Renal cortex interstitium (tissue), 11 donors: Measurements from ENCODE around the gene ADAMTS7. TPM values are rescaled to one million over a fixed set of nuclear protein-coding genes. Genes with fewer than 3 reads are reported as not detected.
"Not testable (repeated sequence)": the region's sequence is repeated elsewhere in the genome, so short reads cannot be mapped to it uniquely, and the experiment has no call there.

Source experiments
- DNase-seq, 11 donors: peaks; one replicate each; pipeline ENCODE4 v3.0.0-alpha.2; 2013; ENCODE audit warnings: low read depth in 9 of 11, low spot score in 4 of 11; ENCODE audit errors: extremely low read depth in 1 of 11
- polyA plus RNA-seq, 3 donors: library from polyadenylated mRNA; unstranded; fragments of 120-200 nt; gene quantifications; one replicate each; pipeline ENCODE4 v1.2.1, GENCODE V29; 2013; ENCODE audit not compliant: insufficient read length in 3 of 3

Gene ADAMTS7
- polyA plus RNA-seq, 3 donors = 21.2 to 35.7 (median 33.1) TPM

DNA sequence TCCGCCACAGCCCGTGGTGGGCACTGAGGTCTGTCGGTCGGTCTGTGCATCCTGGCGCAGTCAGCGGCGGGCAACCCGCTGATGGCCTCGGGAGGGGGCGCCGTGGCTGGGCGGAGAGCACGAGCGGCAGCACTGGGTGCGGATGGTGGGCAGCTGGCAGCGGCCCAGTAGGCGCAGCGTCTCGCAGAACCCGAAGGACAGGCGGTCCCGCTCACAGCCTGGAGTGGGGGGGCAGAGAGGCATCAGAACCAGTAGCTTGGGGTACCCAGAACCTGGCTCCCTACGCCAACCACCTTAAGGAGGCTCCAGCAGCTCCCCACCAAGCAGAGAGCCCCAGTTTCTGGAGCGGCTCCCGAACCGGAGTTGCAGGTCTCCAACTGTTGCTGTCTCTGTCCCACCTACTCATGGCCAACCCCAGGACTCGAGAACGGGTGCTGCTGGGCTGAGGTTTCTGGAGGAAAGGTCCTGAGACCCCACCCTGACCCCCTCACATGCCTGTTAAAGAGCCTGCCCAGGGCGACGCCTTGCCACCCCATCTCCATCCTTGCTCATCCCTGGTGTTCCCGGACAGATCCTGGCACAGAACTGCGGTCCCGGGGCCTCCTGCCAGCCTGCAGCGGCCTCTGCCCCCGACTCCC is 51.8 kb downstream of the ADAMTS7 start:
- DNase-seq = not testable (repeated sequence)

DNA sequence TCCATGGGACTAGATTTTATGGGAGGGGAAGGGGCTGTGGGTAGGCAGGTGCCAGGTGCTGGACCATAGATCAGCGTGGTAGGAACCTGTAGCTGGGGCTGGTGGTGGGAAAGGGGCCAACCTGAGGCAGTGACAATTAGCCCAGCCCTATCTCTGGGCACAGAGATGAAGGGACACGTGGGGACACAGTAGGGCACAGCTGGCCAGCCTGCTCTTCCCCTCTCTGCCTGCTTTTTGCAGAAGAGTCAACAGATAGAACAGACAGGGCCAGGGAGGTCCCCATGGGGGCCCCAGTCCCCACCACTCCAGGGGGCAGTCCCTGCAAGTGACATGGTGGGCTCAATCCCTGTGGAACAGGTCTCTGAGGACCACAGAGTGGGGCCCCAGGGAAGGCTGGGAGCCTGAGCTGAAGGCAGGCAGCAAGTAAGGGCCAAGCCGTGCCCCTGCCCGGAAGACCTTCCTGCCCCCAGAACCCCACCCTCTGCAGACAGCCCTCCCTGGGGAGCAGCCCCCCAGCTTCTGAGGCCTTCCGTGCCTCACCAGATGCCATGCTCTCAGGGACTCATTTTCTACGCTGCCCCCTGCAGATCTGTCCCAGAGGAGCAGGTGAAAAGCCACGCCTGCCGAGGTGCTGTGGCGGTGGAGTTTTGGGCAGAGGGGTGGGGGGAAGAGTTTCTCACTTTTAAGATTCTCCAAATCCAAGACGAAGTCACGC is 52.6 kb downstream of the ADAMTS7 start:
- DNase-seq = not testable (repeated sequence)

DNA sequence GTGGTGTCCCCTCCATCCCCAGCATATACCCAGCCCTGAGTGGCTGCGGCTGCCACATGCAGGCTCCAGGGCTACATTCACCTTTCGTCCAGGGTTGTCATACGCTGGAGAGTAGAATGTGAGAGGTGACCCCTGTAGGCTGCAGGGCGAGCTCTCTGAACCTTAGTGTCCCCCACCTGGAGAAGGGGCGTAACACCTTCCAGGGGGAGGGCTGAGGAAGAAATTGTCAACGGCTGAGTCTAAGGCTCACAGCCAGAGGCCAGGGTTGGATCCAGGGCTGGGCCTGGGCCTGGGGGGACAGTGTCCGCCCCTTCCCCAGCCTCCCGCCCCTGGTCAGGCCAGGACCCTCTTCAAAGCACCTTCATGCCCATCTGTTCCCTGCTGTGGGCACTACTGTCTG is 53.2 kb downstream of the ADAMTS7 start:
- not testable (repeated sequence) for DNase-seq

DNA sequence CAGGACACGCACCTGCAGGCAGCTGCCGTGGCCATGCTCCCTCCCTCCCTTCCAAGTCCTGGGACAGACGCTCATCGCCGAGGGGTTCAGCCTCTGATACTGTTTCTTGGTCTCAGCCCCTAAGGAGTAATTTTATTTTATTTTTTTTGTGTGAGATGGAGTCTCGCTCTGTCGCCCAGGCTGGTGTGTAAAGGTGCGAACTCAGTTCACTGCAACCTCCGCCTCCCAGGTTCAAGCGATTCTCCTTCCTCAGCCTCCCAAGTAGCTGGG is 53.7 kb downstream of the ADAMTS7 start:
- DNase-seq = no peak

DNA sequence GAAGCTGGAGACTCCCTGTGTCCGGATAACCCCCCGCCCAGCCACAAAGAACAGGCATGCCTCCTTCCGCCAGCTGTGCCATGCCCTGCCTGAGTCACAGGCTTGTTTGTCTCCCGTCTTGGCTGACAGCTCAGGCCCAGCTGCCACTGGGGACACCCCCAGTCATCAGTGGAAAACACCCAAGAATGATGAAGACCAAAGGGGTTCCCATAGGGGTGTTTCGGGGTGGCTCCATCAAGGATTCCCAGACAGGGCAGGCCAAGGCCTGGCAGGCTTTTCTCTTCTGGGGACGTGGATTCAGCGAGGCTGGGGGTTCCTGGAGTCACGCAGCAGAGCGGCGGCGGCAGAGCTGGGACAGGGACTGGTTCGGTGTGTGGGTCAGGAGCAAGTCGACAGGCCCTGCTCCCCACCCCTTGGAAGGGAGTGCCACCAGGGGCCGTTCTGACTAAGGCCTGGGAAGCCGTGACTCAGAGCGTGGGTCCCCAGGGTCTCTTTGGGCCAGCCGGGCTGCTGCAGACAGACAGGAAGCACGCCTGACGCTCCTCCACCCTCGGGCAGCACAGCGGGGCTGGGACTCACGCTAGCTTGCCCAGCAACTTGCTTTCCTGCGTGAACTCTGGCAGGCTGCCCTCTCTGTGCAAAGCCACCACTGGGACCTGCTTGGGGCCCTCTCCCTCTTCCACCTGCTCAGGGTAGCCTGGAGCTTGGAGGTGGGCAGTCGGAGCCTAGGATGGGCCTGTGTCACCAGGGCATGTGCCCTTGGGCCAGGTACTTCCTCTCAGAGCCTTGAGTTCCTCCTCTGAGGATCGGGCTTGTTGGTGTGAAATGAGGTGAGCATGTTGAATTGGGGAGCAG is 54.3 kb downstream of the ADAMTS7 start:
- not testable (repeated sequence) for DNase-seq

DNA sequence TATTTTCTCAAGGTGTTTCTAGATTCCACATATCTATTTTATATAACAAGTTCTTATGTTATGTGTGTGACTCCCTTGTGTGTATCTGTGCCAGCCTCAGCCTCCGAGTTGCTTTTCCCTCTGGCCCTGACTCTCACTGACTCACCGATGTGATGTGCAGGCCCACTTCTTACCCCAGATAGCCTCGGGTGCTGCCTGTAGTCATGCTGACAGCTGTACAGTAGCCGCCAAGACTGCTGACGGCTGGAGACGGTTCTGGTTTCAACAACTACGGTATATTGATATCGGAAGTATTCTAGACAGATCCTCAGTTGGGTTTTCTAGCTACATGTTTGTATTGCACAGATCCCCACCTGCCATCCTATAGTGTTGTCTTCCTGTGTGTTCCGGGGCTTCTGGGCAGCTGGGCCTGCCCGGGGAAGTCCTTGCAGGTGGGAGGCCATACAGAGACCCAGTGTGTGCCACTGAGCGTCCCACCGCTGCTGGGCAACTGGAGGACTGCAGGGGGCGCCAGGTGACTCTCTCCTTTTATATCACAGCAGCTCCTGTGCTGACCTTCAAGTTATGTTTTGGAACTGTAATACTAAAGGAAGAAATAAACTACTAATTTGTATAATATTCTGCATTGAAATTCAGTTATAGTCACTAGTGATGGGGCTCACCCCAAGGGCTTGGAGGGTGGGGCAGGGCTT is 55.2 kb downstream of the ADAMTS7 start:
- not testable (repeated sequence) for DNase-seq

DNA sequence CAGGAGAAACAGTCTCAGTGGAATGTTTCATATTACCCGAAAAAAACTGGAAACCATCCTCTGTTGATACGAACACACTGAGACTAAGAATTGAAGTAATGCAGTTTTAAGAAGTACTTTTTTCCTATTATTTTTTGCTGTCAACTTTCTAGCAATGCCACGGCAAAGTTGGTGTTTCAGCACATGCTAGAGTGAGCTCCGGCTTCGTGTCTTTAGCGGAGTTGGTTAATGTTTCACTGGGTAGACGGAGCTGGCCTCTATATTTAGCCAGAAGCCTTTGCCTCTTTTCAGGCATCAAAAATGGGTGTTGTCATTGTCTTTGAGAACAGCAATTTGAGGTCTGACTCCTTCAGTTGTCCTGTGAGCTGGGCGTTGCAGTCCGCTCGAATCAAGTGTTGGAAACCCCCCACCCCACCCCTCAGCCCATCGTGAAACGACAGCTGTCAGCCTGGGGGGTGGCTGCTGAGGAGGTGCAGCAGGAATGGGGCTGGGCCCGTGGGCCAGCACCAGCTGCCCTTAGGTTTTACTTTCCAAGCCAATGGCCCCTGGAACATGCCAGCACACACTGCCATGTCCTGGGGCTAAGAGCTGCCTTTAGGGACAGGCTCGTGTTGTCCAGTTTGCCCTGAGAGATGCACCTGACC is 56.5 kb downstream of the ADAMTS7 start:
- DNase-seq = peak in 2 of 11 donors; percentile 15 to 24

DNA sequence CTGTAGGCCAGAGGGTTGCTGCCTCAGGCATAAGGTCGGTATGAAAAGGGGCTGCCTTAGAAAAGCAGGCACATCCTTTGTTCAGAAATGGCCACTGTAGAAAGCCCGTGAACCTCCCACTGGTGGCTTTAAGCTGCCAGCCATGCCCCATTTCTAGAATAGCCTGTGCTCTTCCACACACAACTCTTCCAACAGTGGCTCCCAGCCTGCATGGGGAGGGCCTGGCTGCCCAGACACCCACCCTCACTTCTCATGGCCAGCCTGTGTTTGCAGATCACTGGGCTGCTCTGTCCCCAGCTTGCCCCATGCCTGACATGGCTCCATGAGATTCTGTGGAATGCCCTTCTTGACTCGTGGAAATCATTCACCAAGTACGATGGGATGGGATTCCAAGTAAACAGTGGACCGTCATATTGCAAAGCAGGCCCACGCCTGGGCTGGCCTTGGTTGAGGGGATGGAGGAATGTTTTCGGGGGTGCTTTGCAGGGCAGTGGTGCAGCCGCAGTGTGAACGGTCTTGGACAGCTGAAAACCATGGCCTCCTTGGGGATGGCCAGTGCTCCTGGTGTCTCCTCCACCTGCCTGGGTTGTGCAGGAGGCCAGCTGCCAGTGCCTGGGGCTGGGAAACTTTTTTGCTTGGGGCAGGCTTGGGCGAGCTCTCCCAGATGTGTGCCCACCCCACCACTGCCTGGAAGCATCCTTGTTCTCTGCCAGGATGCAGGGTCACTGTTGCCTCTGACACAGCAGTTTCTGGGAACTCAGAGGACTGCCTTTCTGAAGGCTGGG is 57.3 kb downstream of the ADAMTS7 start:
- not testable (repeated sequence) for DNase-seq

DNA sequence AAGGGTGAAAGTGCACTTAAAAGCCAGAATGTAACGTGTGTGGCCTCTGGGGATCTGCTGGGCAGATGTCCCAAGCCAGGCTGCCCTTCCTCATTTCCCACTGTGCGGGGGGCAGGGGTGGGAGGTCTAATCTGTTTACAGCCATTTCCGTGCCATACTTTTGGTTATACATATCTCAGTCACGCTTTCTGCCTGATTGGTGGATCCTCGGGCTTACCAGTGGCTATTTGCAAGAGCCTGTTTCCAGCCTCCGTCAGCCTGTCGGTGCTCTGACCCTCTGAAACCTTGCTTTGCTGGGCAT is 58.0 kb downstream of the ADAMTS7 start:
- DNase-seq = not testable (repeated sequence)

DNA sequence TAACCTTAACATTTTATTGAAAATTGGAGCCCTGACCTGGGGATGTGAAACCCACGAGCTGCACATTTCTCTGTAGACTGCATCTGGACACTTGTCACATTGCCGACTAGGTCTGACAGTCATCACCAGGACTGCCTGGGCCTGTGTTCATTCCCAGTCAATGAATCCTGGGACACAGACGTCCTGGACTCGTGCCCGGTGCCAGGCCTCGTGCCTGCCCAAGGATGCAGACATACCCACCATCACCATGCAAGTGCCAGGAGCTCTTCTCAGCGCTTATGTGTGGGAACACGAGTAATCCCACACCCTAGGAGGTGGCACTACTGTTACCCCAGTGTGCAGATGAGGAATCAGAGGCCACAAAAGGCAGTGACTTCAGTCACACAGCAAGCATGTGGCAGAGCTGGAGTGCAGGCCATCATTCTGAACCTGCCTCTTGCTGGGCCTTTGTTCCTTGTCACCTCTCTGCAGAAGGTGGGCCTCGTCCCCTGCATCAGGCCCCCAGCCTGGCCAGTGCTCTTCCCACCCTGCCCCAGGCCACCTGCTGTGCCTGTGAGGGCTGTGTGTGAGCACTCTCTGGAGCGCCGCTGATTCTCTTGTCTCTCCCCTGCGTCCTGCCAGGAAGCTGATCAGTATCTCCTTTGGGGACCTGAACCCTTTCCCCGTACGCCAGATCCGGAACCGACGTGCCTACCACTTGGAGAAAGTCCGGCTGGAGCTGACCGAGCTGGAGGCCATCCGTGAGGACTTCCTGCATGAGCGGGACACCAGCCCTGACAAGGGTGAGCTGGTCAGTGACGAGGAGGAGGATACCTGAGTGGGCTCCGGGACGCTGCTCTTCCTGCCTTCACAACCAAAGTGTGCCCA is 58.5 kb downstream of the ADAMTS7 start:
- no peak for DNase-seq

DNA sequence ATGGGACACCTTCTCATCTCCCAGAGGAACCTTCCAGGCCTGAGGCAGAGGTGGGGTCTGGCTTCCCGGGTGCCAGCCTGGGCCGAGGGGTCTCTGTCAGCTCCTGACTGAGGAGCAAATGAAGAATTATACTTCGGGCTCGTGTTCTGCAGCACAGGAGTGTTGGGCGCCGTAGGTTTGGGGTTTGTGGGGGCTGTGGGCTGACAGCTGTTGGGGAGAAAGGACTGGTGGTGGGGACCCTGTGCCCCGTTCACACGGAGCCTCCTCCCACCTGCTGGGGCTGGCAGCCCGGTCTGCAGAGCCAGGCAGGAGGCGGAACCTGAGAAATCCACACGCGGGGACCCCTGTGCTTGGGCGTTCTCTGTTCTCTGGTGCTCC is 59.7 kb downstream of the ADAMTS7 start:
- DNase-seq = no peak

DNA sequence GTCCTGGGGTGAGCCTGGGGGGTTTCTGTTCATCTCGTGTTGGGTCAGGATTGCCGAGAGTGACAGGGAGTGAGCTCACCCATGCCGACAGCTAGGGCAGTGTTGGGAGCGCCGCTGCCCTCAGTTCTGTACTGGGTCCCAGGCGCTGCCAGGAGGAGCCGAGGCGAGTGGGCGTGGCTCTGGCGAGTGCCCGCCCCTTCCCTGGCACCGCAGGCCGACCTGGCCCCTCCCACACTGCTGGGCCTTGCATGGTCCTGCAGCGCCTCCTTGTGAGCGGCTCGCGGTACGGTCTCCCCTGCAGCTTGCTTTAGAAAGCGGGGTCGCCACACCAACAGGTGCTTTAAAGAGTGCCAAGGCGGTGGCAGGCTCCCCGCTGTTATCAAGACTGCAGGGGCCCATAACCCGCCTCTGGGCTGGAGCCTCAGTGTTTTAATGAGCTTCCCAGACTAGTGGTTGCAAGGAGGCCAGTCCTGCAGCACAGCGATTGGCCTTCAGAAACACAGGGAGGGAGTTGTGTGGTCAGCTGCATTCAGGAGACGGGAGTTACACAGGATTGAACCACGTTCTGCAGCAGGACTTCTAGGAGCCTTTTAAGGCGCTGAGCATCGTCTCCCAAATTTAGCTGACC is 60.2 kb downstream of the ADAMTS7 start:
- peak; percentile 65 to 86 (median 82) for DNase-seq

DNA sequence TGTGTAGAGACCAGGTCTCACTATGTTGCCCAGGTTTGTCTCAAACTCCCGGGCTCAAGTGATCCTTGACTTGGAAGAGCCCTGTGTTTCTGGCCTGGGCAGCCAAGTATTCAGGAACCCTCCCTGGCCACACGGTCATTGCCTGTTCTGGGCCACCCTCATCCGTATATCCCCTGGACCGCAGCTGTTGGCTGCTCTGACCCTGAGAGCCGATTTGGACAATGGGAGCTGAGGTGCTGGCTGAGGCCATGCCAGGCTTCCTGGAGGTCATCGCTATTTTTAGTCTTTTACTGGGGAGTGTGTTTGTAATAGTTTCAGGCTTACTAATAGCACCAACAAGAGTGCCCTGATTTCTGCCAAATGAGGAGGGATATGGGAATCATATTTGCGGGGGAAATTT is 60.7 kb downstream of the ADAMTS7 start:
- no peak for DNase-seq

DNA sequence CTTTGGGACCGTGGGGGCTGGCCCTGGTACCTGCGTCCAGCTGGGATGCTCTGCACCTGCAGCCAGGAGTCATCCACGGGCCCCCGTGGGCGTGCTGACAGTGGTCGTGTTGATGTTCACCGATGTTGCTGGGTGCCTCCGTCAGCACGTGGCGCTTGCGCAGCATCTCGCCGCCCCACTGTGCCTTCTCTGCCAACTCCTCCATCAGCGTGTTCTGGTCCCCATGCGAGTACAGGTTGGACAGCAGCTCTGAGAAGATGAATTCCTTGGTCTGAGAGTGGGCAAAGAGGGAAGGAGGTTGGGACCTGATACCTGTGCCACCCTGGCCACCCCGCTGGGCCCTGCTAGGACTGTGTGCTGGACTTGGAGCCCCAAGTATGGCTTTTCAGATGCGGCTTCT is 61.4 kb downstream of the ADAMTS7 start:
- DNase-seq = no peak

DNA sequence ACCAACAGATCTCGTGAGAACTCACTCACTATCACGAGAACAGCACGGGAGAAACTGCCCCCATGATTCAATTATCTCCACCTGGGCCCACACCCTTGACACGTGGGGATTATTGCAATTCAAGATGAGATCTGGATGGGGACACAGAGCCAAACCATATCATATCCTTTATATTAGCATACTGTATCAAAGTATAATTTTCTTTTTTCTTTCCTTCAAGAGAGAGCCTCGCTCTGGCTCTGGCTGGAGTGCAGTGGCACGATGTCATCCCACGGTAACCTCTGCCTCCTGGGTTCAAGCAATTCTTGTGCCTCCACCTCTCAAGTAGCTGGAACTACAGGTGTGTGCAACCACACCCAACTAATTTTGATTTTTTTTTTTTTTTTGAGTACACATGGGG is 63.4 kb downstream of the ADAMTS7 start:
- DNase-seq = not testable (repeated sequence)

DNA sequence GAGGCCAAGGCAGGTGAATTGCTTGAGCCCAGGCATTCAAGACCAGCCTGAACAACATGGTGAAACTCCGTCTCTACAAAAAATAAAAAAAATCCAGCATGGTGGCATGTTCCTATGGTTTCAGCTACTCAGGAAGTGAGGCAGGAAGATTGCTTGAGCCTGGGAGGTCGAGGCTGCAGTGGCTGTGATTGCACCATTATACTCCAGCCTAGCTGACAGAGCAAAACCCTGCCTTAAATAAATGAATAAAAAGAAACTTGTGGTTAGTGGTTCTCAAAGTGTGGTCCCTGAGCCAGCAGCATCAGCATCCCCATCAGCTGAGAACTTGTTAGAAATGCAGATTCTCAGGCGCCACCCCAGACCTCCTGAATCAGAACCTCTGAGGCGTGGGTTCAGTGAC is 69.6 kb downstream of the ADAMTS7 start:
- not testable (repeated sequence) for DNase-seq

DNA sequence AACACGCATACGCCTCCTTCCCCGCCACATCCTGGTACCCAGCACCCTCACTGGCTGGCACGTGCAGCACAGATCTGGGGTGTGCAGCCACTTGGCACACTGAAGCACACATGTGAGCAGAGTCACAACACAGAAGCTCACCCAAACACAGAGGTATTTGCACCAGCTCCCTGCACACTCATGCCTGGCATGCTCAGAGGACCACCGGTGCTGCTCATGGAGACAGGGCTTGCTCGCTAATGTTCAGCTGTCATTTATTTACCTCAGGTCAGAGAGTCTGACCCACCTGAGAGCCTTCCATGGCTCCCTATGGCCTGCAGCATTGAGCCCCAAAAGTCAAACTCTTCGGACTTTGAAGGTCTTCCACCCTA is 70.4 kb downstream of the ADAMTS7 start:
- no peak for DNase-seq
